Activated B cell treated with CpG ODN at 0.5 μM for 24 hours (primary cell): Measurements from ENCODE around the gene IAH1. TPM values are rescaled to one million over a fixed set of nuclear protein-coding genes. Genes with fewer than 3 reads are reported as not detected.

ENCODE experiments used
- ATAC-seq: fragments of 200-7000 bp; cut with Tn5 transposase; one replicate; pipeline ENCODE4 v1.10.0; 2021; ENCODE audit warnings: low read depth, mild to moderate bottlenecking, moderate library complexity
- CTCF ChIA-PET: fragments of 350-600 bp; sonication (Branson Sonifier 250); formaldehyde crosslinking; loops from one replicate; lab custom pipeline; 2021; ENCODE audit warnings: antibody characterized with exemption; lab: Charles Lee
- POLR2A ChIA-PET: fragments of 350-600 bp; sonication (Branson Sonifier 250); formaldehyde crosslinking; loops from one replicate; lab custom pipeline; 2021; ENCODE audit warnings: antibody characterized with exemption; lab: Charles Lee
- DNase-seq: peaks from one replicate; pipeline ENCODE4 v3.0.0; 2022
- H3K27ac Mint-ChIP-seq: one replicate; pipeline ENCODE4 v1.8.0; 2020; ENCODE audit warnings: mixed read lengths
- H3K27me3 Mint-ChIP-seq: one replicate; pipeline ENCODE4 v1.8.0; 2021; ENCODE audit warnings: mixed read lengths
- H3K36me3 Mint-ChIP-seq: one replicate; pipeline ENCODE4 v1.8.0; 2021; ENCODE audit warnings: low read depth, mixed read lengths
- H3K4me1 Mint-ChIP-seq: one replicate; pipeline ENCODE4 v1.8.0; 2021; ENCODE audit warnings: mixed read lengths
- H3K4me3 Mint-ChIP-seq: one replicate; pipeline ENCODE4 v1.8.0; 2020; ENCODE audit warnings: mild to moderate bottlenecking, mixed read lengths
- H3K9me3 Mint-ChIP-seq: one replicate; pipeline ENCODE4 v1.8.0; 2020; ENCODE audit warnings: mixed read lengths
- intact Hi-C: fragments of 100-400 bp; cut with micrococcal nuclease; formaldehyde crosslinking; loops from one replicate; pipeline ENCODE4 v1.15.1; 2024
- total RNA-seq: library from RNA; stranded (reverse); gene quantifications from 2 replicates; pipeline ENCODE4 v1.2.3, GENCODE V29; 2022
- TF ChIP-seq, protein P1 (sequence below): fragments of 200-600 bp; IDR thresholded peaks from one replicate; pipeline ENCODE4 v1.8.0; 2022; ENCODE audit warnings: antibody characterized with exemption, mild to moderate bottlenecking

Gene IAH1
- total RNA-seq, 1 donor from 2014 or later: 49.0 TPM

DNA sequence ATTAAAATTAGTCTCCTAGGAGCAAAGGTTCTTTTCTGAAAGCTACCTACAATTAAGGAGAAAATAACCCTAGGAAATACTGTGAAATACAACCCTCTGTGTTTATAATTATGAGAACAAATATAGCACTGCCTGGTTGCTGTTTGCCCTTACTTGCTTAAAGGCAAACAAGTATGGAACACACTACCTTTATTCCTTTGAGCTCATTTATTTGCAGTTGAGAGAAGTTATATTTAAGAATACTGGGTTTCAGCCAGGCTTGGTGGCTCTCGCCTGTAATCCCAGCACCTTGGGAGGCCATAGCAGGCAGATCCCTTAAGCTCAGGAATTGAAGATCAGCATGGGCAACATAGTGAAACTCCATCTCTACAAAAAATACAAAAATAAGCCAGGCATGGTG is 23.1 kb upstream of the IAH1 start:
- no peak overlapping the region for H3K4me3 Mint-ChIP-seq

DNA sequence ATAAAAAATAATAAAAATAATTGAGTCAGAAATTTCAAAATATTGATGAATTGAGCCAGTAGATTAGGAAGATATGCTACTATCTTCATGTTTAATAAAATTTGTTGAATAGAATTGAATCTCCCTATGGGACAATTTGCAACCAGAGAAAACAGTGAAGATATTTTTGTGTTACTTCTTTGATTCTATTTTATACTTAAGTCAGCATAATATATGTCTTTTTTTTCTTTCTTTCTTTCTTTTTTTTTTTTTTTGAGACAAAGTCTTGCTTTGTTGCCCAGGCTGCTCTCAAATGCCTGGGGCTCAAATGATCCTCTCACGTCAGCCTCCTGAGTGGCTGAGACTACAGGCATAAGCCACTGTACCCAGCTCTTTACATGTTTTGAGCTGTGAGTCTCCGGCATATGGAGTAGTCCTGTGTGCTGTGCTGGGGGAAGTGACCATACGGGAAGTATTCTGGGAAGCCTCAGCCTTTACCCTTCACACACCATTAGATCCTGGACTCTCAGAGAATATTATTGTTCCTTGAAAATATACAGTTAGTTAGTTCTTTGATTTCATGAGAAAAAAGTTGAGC is 13.8 kb upstream of the IAH1 start:
- TF ChIP-seq, protein P1, sequence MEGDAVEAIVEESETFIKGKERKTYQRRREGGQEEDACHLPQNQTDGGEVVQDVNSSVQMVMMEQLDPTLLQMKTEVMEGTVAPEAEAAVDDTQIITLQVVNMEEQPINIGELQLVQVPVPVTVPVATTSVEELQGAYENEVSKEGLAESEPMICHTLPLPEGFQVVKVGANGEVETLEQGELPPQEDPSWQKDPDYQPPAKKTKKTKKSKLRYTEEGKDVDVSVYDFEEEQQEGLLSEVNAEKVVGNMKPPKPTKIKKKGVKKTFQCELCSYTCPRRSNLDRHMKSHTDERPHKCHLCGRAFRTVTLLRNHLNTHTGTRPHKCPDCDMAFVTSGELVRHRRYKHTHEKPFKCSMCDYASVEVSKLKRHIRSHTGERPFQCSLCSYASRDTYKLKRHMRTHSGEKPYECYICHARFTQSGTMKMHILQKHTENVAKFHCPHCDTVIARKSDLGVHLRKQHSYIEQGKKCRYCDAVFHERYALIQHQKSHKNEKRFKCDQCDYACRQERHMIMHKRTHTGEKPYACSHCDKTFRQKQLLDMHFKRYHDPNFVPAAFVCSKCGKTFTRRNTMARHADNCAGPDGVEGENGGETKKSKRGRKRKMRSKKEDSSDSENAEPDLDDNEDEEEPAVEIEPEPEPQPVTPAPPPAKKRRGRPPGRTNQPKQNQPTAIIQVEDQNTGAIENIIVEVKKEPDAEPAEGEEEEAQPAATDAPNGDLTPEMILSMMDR: no peak
- CTCF ChIA-PET: no interaction called here

More for the DNA sequence above, 23.1 kb upstream of the IAH1 start:
- Mint-ChIP-seq H3K4me1 (no peaks in the 10 kb centered on the region), H3K27me3 (no peaks in the 10 kb centered on the region), H3K27ac (no peak overlapping the region), H3K36me3 (peaks cover 63% of the 10 kb centered on the region), H3K9me3 (no peaks in the 10 kb centered on the region)
- TF ChIP-seq, protein P1: no peak
- CTCF ChIA-PET: no interaction called here
- no peak for ATAC-seq
- POLR2A ChIA-PET: interaction anchor here (0.6 to 0.7 kb wide), 2 partner anchors 29 to 81 kb away, joined by 3 to 4 read pairs; no protein-coding TSS in a partner anchor
- intact Hi-C loops: no loop called here
- no peak for DNase-seq

DNA sequence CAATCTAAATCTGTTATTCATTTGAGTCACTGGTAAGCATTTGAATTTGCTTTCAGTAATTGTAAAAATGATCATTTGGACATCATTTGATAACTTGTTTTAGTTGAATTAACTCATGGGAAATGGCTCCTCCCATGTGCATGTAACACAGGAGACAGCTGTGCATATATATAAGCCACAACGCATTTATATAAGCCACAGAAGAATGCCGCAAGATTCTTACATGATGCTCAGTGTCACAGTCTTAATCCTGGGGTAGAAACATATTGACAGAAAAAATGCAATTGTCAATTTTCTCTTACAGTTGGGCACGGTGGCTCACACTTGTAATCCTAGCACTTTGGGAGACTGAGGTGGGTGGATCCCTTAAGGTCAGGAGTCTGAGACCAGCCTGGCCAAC is 13.3 kb upstream of the IAH1 start:
- no peak for DNase-seq
- ATAC-seq: no peak
- TF ChIP-seq, protein P1: no peak
- H3K36me3 Mint-ChIP-seq: peaks cover 69% of the 10 kb centered on the region
- no peak overlapping the region for H3K4me3 Mint-ChIP-seq
- CTCF ChIA-PET: no interaction called here
- POLR2A ChIA-PET: no interaction called here
- no peaks in the 10 kb centered on the region for H3K4me1 Mint-ChIP-seq
- intact Hi-C loops: no loop called here
- H3K27ac Mint-ChIP-seq: no peak overlapping the region
- no peaks in the 10 kb centered on the region for H3K27me3 Mint-ChIP-seq
- H3K9me3 Mint-ChIP-seq: no peaks in the 10 kb centered on the region

More for the DNA sequence above, 13.8 kb upstream of the IAH1 start:
- intact Hi-C loops: no loop called here
- DNase-seq (no peak), ATAC-seq (no peak)
- no peaks in the 10 kb centered on the region for H3K27me3 Mint-ChIP-seq
- POLR2A ChIA-PET: no interaction called here
- H3K27ac Mint-ChIP-seq: no peak overlapping the region
- H3K36me3 Mint-ChIP-seq: peaks cover 68% of the 10 kb centered on the region
- no peak overlapping the region for H3K4me3 Mint-ChIP-seq
- no peaks in the 10 kb centered on the region for H3K4me1 Mint-ChIP-seq
- H3K9me3 Mint-ChIP-seq: no peaks in the 10 kb centered on the region

DNA sequence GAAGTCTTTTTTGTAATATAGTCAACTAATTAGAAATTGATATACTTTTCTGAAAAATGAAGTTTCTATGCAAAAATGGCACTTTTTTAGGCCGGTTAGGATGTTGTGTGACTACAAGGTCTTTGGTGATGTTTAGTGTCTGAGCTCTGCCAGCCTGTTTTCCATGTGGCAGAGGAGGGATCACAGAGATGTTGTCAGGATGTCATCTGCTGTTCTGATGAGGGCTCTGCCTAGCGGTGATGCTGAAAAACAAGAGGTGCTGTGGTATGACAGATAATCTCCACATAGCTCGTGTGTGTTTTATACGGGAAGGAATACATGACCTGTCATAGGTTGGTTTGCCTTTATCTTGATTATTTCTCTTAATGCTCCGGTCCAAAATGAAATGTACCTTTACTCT is 12.0 kb upstream of the IAH1 start:
- H3K4me3 Mint-ChIP-seq: no peak overlapping the region
- H3K36me3 Mint-ChIP-seq: peaks cover 63% of the 10 kb centered on the region

DNA sequence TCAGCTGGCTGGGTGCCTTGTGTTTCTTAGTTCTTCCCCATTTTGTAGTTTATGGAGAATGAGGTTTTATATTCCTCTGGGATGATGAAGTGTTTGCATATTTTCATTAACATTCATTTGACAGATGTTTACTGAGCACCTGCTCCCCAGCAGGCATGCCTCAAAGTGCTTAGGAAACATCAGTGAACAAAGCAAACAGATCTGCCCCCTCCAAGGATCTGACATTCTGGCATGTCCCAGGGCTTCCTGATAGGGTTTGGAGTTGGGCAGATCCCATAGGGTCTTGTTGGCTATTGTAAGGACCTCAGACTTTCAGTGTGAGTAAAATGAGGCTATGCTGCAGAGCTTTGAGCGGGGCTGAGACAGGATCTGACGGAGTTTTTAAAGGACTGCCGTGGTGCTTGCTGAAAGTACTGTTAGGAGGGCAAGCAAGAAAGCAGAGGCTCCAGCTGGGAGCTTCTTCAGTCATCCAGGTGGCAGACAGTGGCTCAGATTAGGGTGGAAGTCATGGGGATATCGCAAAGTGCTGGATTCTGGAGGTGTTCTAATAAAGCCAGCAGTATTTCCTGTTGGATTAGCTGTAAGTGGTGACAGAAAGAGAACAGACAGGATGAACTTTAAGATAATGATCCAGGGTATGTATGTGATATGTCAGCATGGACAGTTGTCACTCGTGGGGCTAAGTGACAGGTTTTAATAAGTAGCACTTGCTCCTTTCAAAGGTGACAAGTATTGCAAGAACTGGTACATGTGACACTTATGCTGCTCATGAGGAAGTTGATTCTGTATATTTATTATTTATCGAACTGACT is 11.3 kb upstream of the IAH1 start:
- peaks cover 62% of the 10 kb centered on the region for H3K36me3 Mint-ChIP-seq
- H3K27ac Mint-ChIP-seq: no peak overlapping the region
- H3K27me3 Mint-ChIP-seq: no peaks in the 10 kb centered on the region
- ChIA-PET CTCF (no interaction called here), POLR2A (no interaction called here)
- TF ChIP-seq, protein P1: no peak
- no peak for ATAC-seq
- no peaks in the 10 kb centered on the region for H3K4me1 Mint-ChIP-seq
- no peak for DNase-seq
- intact Hi-C loops: no loop called here
- H3K9me3 Mint-ChIP-seq: no peaks in the 10 kb centered on the region
- no peak overlapping the region for H3K4me3 Mint-ChIP-seq

More for the DNA sequence above, 12.0 kb upstream of the IAH1 start:
- no peaks in the 10 kb centered on the region for H3K9me3 Mint-ChIP-seq
- no peaks in the 10 kb centered on the region for H3K27me3 Mint-ChIP-seq
- TF ChIP-seq, protein P1: no peak
- intact Hi-C loops: no loop called here
- CTCF ChIA-PET: no interaction called here
- POLR2A ChIA-PET: no interaction called here
- ATAC-seq: no peak
- no peak for DNase-seq
- H3K4me1 Mint-ChIP-seq: no peaks in the 10 kb centered on the region
- H3K27ac Mint-ChIP-seq: no peak overlapping the region
